Transverse colon (tissue), 4 donors: Measurements from ENCODE around the gene MRPL55. TPM values are rescaled to one million over a fixed set of nuclear protein-coding genes. Genes with fewer than 3 reads are reported as not detected.

Experiments
- DNase-seq: peaks from one replicate; pipeline ENCODE4 v3.0.0-alpha.2; 2019
- H3K27ac ChIP-seq, 4 donors: fragments of 200-600 bp; sonication (generic); 2 replicates each; pipeline ENCODE4 v1.5.1; 2016 to 2018; ENCODE audit warnings: inconsistent platforms in 4 of 4
- H3K27me3 ChIP-seq: fragments of 200-600 bp; sonication (generic); 2 replicates; pipeline ENCODE4 v1.5.1; 2017; ENCODE audit warnings: inconsistent platforms
- H3K36me3 ChIP-seq, 4 donors: fragments of 200-600 bp; sonication (generic); 2 replicates each; pipeline ENCODE4 v1.5.1; 2017 to 2019; ENCODE audit warnings: inconsistent platforms in 4 of 4
- H3K4me1 ChIP-seq, 4 donors: fragments of 200-600 bp; sonication (generic); 2 replicates each; pipeline ENCODE4 v1.5.1; 2017 to 2020; ENCODE audit warnings: inconsistent platforms in 4 of 4
- H3K4me3 ChIP-seq, 4 donors: fragments of 200-600 bp; sonication (generic); 1 replicate in 1 of 4; 2 replicates in 3 of 4; pipeline versions ENCODE4 v1.5.1 to v1.6.1; 2017 to 2019; ENCODE audit warnings: inconsistent platforms in 4 of 4
- H3K9me3 ChIP-seq, 2 donors: fragments of 200-600 bp; sonication (generic); 2 replicates each; pipeline ENCODE4 v1.5.1; 2017 to 2019; ENCODE audit warnings: inconsistent platforms in 2 of 2
- EP300 ChIP-seq: sonication (generic); formaldehyde crosslinking; IDR thresholded peaks from one replicate; pipeline ENCODE4 v1.6.1; 2017; ENCODE audit warnings: antibody characterized with exemption, low read depth
- POLR2A ChIP-seq: fragments of 450-650 bp; IDR thresholded peaks from one replicate; pipeline ENCODE4 v1.6.1; 2016; ENCODE audit warnings: antibody characterized with exemption, mild to moderate bottlenecking, moderate library complexity
- POLR2AphosphoS5 ChIP-seq, 3 donors: sonication (generic); formaldehyde crosslinking; IDR thresholded peaks; one replicate each; pipeline ENCODE4 v1.6.1; 2016; ENCODE audit warnings: antibody characterized with exemption in 3 of 3
- WGBS, 2 donors: methylation state at CpG; one replicate each; pipeline ENCODE4 v1.1.5; 2018; ENCODE audit warnings: low coverage in 1 of 2; 5-methylcytosine and 5-hydroxymethylcytosine counted together
- in situ Hi-C, 4 donors: fragments of 200-750 bp; cut with MboI; loops; one replicate each; pipeline versions ENCODE4 v1.15.0 to v1.15.1; 2017; ENCODE audit warnings: low sequenced_read_pairs in 3 of 4, low pct_ligation_motif_present in 1 of 4, low pct_unique_long_range_greater_than_20kb in 1 of 4
- intact Hi-C: fragments of 100-400 bp; cut with DNase I; formaldehyde crosslinking; loops from one replicate; pipeline ENCODE4 v1.15.1; 2023; ENCODE audit warnings: low total_unique reads
- total RNA-seq, 4 donors: library from RNA; depleted of rRNA; stranded (reverse); fragments of >200 nt; gene quantifications; one replicate each; pipeline ENCODE4 v1.1.0, GENCODE V29; 2016
- TF ChIP-seq, protein P1 (sequence below), 5 experiments: fragments of 200-600 bp in 3 of 5; fragments of 450-650 bp in 2 of 5; sonication (generic) in 3 of 5; IDR thresholded peaks; 1 replicate in 2 of 5; 2 replicates in 3 of 5; pipeline ENCODE4 v1.5.1; 2016 to 2017; ENCODE audit warnings: antibody characterized with exemption in 5 of 5, inconsistent platforms in 3 of 5, mild to moderate bottlenecking in 2 of 5, moderate library complexity in 1 of 5

Gene MRPL55
- total RNA-seq, 4 donors from 2014 or later: 47.1 to 95.5 (median 77.1) TPM

DNA sequence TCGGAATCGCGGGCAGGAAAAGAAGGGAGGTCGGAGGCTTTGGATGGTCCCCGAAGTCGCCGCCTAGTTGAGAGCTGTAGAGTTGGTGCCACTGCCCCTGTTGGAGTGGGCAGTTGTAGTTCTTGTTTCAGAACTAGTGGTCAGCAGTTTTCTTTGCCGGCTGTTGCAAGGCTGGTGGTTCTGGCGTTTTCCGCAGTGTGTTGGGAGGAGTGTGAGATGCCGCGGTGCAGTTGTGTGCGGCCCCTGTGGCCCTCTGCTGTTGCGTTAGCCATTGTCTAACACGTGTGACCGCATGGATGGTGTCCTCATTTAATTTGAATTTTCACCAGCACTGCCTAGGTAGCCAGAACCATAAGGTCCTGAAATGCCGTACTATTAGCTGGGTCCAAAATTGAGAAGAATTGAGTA lies 25.2 kb downstream of the MRPL55 start:
- DNase-seq: no peak
- Histone ChIP-seq H3K4me3 (peak overlapping the region; percentile 83 to 99 (median 95)), H3K27me3 (no peaks in the 10 kb centered on the region), H3K36me3 (no peaks in the 10 kb centered on the region), H3K4me1 (peaks cover 58 to 64% (median 61%) of the 10 kb centered on the region in 4 donors), H3K9me3 (no peaks in the 10 kb centered on the region), H3K27ac (peak overlapping the region; percentile 93 to 99 (median 99))
- in situ Hi-C loops (no loop called here), intact Hi-C loops (loop anchor here (1.0 to 2.0 kb wide), 2 partner anchors 17 to 57 kb away; partner anchors contain the start of gene GUK1)
- no peak for TF ChIP-seq POLR2A
- no peak for TF ChIP-seq EP300
- TF ChIP-seq, protein P1, sequence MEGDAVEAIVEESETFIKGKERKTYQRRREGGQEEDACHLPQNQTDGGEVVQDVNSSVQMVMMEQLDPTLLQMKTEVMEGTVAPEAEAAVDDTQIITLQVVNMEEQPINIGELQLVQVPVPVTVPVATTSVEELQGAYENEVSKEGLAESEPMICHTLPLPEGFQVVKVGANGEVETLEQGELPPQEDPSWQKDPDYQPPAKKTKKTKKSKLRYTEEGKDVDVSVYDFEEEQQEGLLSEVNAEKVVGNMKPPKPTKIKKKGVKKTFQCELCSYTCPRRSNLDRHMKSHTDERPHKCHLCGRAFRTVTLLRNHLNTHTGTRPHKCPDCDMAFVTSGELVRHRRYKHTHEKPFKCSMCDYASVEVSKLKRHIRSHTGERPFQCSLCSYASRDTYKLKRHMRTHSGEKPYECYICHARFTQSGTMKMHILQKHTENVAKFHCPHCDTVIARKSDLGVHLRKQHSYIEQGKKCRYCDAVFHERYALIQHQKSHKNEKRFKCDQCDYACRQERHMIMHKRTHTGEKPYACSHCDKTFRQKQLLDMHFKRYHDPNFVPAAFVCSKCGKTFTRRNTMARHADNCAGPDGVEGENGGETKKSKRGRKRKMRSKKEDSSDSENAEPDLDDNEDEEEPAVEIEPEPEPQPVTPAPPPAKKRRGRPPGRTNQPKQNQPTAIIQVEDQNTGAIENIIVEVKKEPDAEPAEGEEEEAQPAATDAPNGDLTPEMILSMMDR (IDR thresholded peaks at IDR 0.05): no peak
- no peak for TF ChIP-seq POLR2AphosphoS5 (IDR thresholded peaks at IDR 0.05)
- 1% methylated on average over 17 of the region's 17 CpGs; no CpG with 5 or more reads in 1 of the 2 donors for WGBS, 2 donors

DNA sequence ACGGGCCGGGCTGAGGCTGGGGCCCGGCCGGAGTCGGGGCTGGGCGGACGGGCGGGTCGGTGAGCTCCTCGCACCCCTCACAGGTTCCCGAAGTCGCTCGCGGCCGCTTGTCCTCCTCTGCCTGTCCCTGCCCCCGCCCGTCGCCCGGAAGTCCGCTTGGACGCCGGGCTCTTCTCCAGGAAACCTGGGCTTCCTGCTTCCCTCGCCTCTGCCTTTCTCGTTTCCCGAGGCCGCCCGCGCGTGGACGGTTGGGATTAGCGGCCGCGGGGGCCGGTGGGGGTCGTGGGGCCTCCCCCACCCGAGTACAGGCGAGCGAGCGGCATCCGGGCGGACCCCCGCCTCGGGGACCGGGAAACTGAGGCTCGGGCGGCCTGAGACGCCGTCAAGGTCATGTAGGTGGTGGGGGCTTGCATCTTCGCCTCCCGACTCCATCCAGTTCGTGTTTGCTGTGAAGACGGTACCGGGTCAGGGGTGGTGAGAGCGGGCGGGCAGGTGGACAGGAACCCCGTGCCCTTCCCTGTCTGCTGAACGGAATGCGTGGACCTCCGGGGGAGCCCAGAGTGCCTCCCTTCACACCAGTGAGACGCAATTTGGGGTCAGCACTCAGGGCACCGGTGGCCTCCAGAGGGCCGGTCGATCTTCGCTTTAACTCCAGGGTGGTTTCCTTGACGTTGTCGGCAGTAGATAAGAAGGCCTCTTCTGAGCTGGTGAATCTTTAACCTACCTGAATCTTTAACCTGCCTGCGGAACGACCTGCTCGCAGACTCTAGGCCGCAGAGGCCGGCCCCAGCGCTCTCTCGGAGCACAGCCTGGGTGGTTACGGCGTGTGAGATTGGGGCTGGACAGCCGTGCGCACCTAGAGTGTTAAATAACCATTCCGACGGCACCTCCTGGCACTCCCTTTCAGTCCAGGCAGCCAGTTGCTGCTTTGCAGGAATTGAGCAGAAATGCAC lies 25.9 kb downstream of the MRPL55 start:
- intact Hi-C loops: loop anchor here (2.0 kb wide), 1 partner anchor 58 kb away; the partner anchor contains the start of gene GUK1
- peaks cover 51 to 58% (median 54%) of the 10 kb centered on the region in 4 donors for H3K4me1 ChIP-seq

DNA sequence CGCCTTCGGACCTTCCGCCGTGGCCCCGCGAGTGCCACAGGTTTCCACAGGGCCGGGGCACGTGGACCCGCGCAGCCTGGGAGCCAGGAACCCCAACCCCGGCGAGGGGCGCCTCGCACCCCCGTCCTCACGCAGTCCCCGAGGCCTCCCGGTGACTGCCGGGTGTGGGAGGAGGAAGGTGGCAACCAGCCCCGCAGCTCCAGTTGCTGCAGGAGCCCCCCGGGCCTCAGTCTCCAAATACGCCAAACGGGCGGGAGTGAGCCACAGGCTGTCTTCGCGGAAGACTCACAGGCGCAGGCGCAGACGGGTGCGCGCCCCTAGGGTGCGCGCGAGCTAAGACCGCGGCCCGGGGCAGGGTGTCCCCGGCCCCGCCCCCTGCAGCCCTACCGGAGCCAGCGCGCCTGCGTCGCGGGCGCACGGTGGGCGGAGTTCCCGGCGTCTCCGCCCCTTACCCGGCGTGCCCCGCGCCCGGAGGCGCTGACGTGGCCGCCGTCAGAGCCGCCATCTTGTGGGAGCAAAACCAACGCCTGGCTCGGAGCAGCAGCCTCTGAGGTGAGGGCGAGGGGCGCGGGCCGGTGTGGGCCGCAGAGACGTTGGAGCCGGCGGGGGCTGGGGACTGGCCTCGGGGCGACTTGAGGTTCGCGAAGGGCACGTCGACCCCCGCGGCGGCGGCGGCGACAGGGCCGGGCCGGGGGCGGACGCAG lies 26.7 kb downstream of the MRPL55 start, which contains the start of gene ARF1:
Gene ARF1 (plus strand): TSS at position 495 of the 704 bp plus-strand sequence. CDS start 14,407 bp downstream, outside the sequence.
- TF ChIP-seq, protein P1 (IDR thresholded peaks at IDR 0.05): peak in 3 of 5 experiments; percentile 9 to 37 (median 16)
- no peak for TF ChIP-seq EP300
- TF ChIP-seq POLR2AphosphoS5 (IDR thresholded peaks at IDR 0.05): peak; percentile 82 to 94 (median 93)
- peak; percentile 82 for TF ChIP-seq POLR2A
- Histone ChIP-seq H3K9me3 (no peaks in the 10 kb centered on the region), H3K27ac (peak within 1 kb of the TSS; percentile 93 to 99 (median 99)), H3K4me3 (peak within 1 kb of the TSS; percentile 83 to 99 (median 95)), H3K36me3 (no peaks in the 10 kb centered on the region), H3K27me3 (no peaks in the 10 kb centered on the region), H3K4me1 (peaks cover 43 to 49% (median 46%) of the 10 kb centered on the region in 4 donors)
- intact Hi-C loops: loop anchor here (2.0 kb wide), 1 partner anchor 58 kb away; the partner anchor contains the start of gene GUK1
- WGBS, 2 donors: 1% methylated on average over 30 of the region's 87 CpGs; no CpG with 5 or more reads in 1 of the 2 donors
- in situ Hi-C loops: no loop called here
- peak; percentile 93 for DNase-seq

More for the DNA sequence above, 25.9 kb downstream of the MRPL55 start:
- Histone ChIP-seq H3K9me3 (no peaks in the 10 kb centered on the region), H3K36me3 (no peaks in the 10 kb centered on the region), H3K27me3 (no peaks in the 10 kb centered on the region), H3K27ac (peak overlapping the region; percentile 93 to 99 (median 99)), H3K4me3 (peak overlapping the region; percentile 83 to 99 (median 95))
- in situ Hi-C loops: no loop called here
- peak; percentile 59 for DNase-seq
- WGBS, 2 donors: 0% methylated on average over 35 of the region's 79 CpGs; no CpG with 5 or more reads in 1 of the 2 donors
- TF ChIP-seq POLR2A (peak; percentile 71), POLR2AphosphoS5 (IDR thresholded peaks at IDR 0.05) (peak in 2 of 3 donors; percentile 18 to 49)
- TF ChIP-seq, protein P1 (IDR thresholded peaks at IDR 0.05): no peak
